Measurements from ENCODE around the gene UGT1A1. TPM values are rescaled to one million over a fixed set of nuclear protein-coding genes. Genes with fewer than 3 reads are reported as not detected.

The UGT1A1 gene
- total and polyA plus RNA-seq, 10 of the 15 experiments (the other 5 are each of a cell fraction or from before 2014, with no cell fraction given), result not detected

- no peak overlapping the region for H3K4me3 ChIP-seq
- SMC1A ChIA-PET (ENCODE audit: uncharacterized antibody, unreplicated experiment), result no interaction called here
- in situ Hi-C loops (cut with MboI) (no loop called here), intact Hi-C loops (cut with micrococcal nuclease; ENCODE audit: unreplicated experiment) (no loop called here)
- WGBS (ENCODE audit: insufficient coverage, insufficient replicate concordance, low lambda C conversion rate, missing lambda C conversion rate), result 68% methylated on average over 42 of the region's 44 CpGs
- H3K27me3 ChIP-seq (replicated peaks in 1 of 2; ENCODE audit: control insufficient read depth in 2 of 2, insufficient read depth in 2 of 2, low read length in 1 of 2), result no peaks in the 10 kb centered on the region
- no peak for DNase-seq (ENCODE audit: low read depth, low spot score)
- FAIRE-seq, result no peak
- no peaks in the 10 kb centered on the region for H4K20me1 ChIP-seq (ENCODE audit: control insufficient read depth, insufficient read depth)
- no peak overlapping the region for H2AFZ ChIP-seq (ENCODE audit: control insufficient read depth, low read depth, low read length)
- H3K9ac ChIP-seq (ENCODE audit: control insufficient read depth, insufficient read depth, low read length), result no peak overlapping the region
- no peaks in the 10 kb centered on the region for H3K36me3 ChIP-seq (ENCODE audit: control insufficient read depth in 2 of 2, insufficient read depth in 2 of 2, low read length in 1 of 2)
- CTCF ChIA-PET, result no interaction called here
- no peaks in the 10 kb centered on the region for H3K79me2 ChIP-seq (ENCODE audit: control insufficient read depth, insufficient read depth, low read length)
- BruUV-seq (replicated peaks), result no TSS peak
- RAD21 ChIA-PET (ENCODE audit: unreplicated experiment), result no interaction called here
- H3K27ac ChIP-seq (ENCODE audit: control insufficient read depth, insufficient read depth), result no peak overlapping the region
- POLR2A ChIA-PET, result no interaction called here
- H3K4me2 ChIP-seq (ENCODE audit: control insufficient read depth, insufficient read depth), result no peak overlapping the region
- no peak for TF ChIP-seq IKZF1 (conservative IDR thresholded peaks at IDR 0.05)
- TF ChIP-seq SRF (IDR thresholded peaks at IDR 0.05; ENCODE audit: low read depth in 2 of 2, low read length in 2 of 2), result no peak
- no peak for TF ChIP-seq CREB1 (IDR thresholded peaks at IDR 0.05; ENCODE audit: low read depth)
- TF ChIP-seq NKRF (conservative IDR thresholded peaks at IDR 0.05), result no peak
- no peak for TF ChIP-seq E4F1 (IDR thresholded peaks at IDR 0.05; ENCODE audit: borderline replicate concordance, partially characterized antibody)
- TF ChIP-seq DPF2 (IDR thresholded peaks at IDR 0.05), result no peak
- TF ChIP-seq RB1 (IDR thresholded peaks at IDR 0.05; ENCODE audit: borderline replicate concordance), result no peak
- no peak for TF ChIP-seq TCF7 (IDR thresholded peaks at IDR 0.05; ENCODE audit: borderline replicate concordance)
- no peak for TF ChIP-seq EGR1 (IDR thresholded peaks at IDR 0.05; ENCODE audit: borderline replicate concordance in 1 of 2, low read depth in 2 of 2, low read length in 2 of 2)
- no peak for TF ChIP-seq ZBTB40 (IDR thresholded peaks at IDR 0.05; ENCODE audit: borderline replicate concordance)
- TF ChIP-seq RUNX3 (IDR thresholded peaks at IDR 0.05; ENCODE audit: low read length), result no peak
- ATAC-seq, result no peak
- H3K9me3 ChIP-seq (replicated peaks; ENCODE audit: control insufficient read depth, insufficient read depth, low read length), result no peaks in the 10 kb centered on the region; the same call in 1 of the 3 replicates
- no peaks in the 10 kb centered on the region for H3K4me1 ChIP-seq (ENCODE audit: control insufficient read depth, insufficient read depth, low read length)
Measured at GRCh38 chr2:233754872-233755611, 5.0 kb upstream of the UGT1A1 start.

Measured in GM12878 (cell line).